Mucosa of rectum (tissue), 2 donors: Measurements from ENCODE around the gene ZNF319.

Experiments
- H3K27ac ChIP-seq, 2 donors: one replicate each; pipeline ENCODE4 v1.7.0; 2013; ENCODE audit warnings: inconsistent platforms in 2 of 2, low read depth in 2 of 2, low read length in 2 of 2
- H3K27me3 ChIP-seq, 2 donors: one replicate each; pipeline ENCODE4 v1.7.0; 2013; ENCODE audit warnings: low read length in 2 of 2; ENCODE audit not compliant: control insufficient read depth in 2 of 2, insufficient read depth in 2 of 2
- H3K36me3 ChIP-seq, 2 donors: one replicate each; pipeline ENCODE4 v1.7.0; 2013; ENCODE audit warnings: low read length in 2 of 2; ENCODE audit not compliant: control insufficient read depth in 2 of 2, insufficient read depth in 2 of 2
- H3K4me1 ChIP-seq, 2 donors: one replicate each; pipeline ENCODE4 v1.7.0; 2013; ENCODE audit warnings: low read length in 2 of 2, mild to moderate bottlenecking in 1 of 2; ENCODE audit not compliant: control insufficient read depth in 2 of 2, insufficient read depth in 2 of 2
- H3K4me3 ChIP-seq, 2 donors: one replicate each; pipeline ENCODE4 v1.7.0; 2013; ENCODE audit warnings: low read length in 2 of 2
- H3K9ac ChIP-seq, 2 donors: one replicate each; pipeline ENCODE4 v1.7.0; 2013; ENCODE audit warnings: low read length in 2 of 2, low read depth in 1 of 2, mild to moderate bottlenecking in 1 of 2
- H3K9me3 ChIP-seq, 2 donors: one replicate each; pipeline ENCODE4 v1.7.0; 2013; ENCODE audit warnings: low read length in 2 of 2; ENCODE audit not compliant: control insufficient read depth in 2 of 2
- donor health status: healthy.
- donor health status: Normal muscosa, but diverticular disease.

The ZNF319 gene

DNA sequence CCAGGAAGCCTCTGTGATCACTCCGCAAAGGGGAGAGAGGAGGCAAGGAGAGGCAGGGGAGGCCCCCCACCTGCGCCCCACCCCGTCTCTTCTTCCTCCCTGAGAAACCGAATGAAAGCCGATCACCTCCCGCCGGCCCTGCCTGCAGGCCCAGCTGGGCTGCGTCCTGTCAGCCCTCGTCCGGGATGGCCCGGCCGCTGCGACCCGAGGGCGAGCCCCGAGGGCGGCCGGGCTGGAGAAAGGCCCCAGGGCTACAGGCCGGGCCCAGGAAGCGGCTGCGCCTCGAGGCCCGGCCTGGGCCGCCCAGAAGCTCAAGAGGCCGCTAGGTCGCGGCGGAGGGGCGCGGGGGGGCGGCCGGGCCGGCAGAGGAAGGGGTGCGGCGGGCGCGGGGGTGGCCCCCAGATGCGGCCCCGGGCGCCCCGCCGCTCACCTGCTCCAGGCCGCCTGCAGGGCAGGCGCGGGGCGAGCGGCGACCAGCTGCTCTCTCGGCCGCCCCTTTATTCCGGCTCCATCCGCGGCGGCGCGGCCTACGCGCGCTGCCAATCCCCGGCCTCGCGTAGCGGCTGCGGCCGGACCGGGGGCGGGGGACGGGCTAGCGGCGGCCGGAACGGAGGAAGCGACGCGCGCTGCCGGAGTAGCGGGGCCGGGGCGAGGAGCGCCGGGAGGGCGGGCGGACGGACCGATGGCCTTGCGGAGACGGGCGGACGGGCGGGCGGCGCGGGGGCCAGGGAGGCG lies at the start of gene ZNF319:
ZNF319 (minus strand) TSS at position 702 of the 735 bp plus-strand sequence. CDS start 2,407 bp downstream, outside the sequence.
- Histone ChIP-seq H3K27me3 (no peaks in the 10 kb centered on the region), H3K9ac (peak within 1 kb of the TSS; percentile 81 to 83), H3K4me3 (peak within 1 kb of the TSS; percentile 80 to 89), H3K4me1 (peaks cover 10 to 16% of the 10 kb centered on the region in 2 donors), H3K9me3 (no peaks in the 10 kb centered on the region), H3K27ac (peak within 1 kb of the TSS; percentile 67 to 92), H3K36me3 (peaks cover 15 to 23% of the 10 kb centered on the region in 2 donors)

DNA sequence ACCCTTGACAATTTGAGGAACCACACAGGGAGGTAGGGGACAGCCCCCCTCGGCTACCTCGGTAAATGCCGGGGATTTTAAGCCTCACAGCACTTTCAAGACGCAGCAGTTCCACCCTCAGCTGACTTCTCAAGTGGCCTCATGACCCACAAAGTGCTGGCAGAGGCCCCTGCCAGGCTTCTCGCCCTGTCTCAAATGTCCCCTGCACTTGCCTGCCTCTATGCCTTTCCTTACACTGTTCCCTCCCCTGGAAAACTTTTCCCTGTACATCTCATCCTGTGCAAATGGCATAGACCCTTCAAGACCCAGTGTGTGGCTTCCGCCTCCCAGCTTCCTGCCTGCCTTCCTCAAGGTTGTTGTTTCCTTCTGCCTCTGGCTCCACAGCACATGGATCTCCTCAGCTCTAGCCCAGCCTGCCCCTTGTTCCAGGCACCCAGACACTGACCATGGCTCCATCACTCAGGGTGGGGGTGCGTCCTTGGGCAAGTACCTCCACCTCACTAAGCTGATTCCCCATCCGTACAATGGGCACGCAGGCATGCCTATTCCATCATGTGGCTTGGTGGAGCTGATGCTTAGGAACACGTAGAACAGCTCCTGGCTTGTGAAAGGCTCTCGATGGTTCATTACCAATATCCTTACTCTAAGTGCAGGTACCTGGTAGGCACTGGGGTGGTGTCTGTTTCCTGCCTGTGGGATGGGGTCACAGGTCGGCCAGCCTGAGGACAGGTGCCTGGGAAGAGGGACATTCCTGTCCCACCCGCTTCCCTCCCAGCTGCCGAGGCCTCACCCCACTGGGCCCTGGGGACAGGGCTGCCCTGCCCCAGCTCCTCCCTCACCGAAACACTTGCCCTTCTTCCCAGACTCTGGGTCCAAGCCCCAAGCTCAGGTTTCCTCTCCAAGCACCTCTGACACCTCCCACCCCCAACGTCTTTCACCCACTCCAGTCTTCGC lies 49.0 kb upstream of the ZNF319 start:
- no peak overlapping the region for H3K27ac ChIP-seq

DNA sequence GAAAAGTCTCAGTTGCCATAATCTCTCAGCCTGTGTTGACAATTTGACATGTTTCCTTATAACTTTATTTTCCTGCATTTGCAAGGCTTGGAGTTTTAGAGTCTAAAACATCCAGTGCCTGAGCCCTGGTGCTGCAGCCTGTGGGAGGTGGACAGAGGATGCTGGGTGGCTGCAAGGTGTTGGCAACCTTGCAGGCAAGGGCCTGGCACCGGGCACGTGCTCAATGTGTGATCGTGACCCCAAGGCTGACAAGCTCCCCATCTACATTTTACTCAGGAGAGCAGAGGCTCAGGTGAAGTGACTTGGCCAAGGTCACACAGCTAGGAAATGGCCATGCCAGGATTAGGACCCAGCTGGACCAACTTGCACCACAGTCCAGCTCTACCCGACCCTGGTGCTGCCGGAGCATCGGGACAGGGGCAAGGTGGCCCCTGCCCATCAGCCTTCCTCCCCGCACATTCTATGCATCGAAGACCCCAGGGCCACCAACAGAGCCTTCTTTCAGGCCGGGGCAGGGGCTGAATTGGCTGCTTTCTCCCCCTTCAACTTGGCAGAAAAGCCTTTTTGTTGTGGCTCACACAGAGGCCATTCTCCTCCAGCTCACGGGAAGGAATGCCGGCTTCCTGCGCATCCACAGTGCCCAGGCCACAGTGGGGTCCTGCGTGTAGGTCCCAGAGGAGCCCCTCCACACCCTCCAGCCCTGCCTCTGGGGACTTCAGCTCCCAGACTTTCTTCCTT lies 48.2 kb upstream of the ZNF319 start:
- Histone ChIP-seq H3K36me3 (peaks cover 7% of the 10 kb centered on the region in 2 donors), H3K4me3 (no peak overlapping the region), H3K9me3 (no peaks in the 10 kb centered on the region), H3K27me3 (no peaks in the 10 kb centered on the region), H3K4me1 (peaks cover 10 to 11% of the 10 kb centered on the region in 2 donors), H3K27ac (no peak overlapping the region), H3K9ac (no peak overlapping the region)

More for the DNA sequence above, 49.0 kb upstream of the ZNF319 start:
- H3K4me1 ChIP-seq: peaks cover 10 to 11% of the 10 kb centered on the region in 2 donors
- H3K27me3 ChIP-seq: no peaks in the 10 kb centered on the region
- H3K36me3 ChIP-seq: peaks cover 1 to 2% of the 10 kb centered on the region in 2 donors
- H3K9ac ChIP-seq: no peak overlapping the region
- no peak overlapping the region for H3K4me3 ChIP-seq
- H3K9me3 ChIP-seq: no peaks in the 10 kb centered on the region

DNA sequence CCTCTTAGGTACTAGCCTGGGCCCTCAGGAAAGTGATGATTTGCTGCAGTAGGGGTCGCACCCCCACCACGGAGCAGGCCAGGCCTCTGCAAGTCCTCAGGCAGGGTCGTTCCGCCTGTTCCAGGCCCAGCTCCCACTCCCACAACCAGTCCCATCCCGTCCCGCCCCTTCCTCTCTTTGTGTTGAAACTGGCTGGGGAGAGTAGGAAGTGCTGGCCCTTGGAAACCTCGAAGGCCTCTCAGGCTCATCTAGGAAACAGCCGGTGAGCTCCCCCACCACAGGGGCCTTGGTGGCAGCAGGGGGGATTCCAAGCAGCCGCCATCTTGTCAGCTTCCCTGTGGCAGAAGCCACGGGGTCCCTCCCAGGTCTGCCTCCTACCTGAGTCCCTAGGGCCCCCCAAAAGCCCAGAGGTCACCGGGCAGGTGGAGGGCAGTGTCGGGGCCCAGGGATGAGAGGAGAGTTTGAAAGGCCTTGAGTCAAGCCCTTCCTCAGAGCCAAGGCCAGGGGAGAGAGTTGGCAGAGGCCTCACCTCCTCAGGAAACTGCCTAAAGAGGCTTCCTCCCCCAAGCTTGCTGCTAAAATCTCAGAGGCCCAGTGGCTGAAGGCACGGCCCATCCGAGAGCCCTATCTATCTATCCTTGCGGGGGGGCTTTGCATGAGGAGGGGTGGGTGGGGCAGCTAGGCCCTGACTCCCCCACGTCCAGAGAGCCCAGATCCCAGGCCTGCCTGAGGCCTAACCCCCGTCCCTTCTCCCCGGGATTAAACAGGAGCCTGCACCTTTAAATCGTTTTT lies 47.3 kb upstream of the ZNF319 start:
- H3K27me3 ChIP-seq: no peaks in the 10 kb centered on the region
- no peak overlapping the region for H3K4me3 ChIP-seq
- H3K36me3 ChIP-seq: peaks cover 10 to 15% of the 10 kb centered on the region in 2 donors
- no peak overlapping the region for H3K27ac ChIP-seq
- peak overlapping the region in 1 of 2 donors; percentile 23 for H3K9ac ChIP-seq
- no peaks in the 10 kb centered on the region for H3K9me3 ChIP-seq
- peaks cover 10 to 11% of the 10 kb centered on the region in 2 donors for H3K4me1 ChIP-seq

DNA sequence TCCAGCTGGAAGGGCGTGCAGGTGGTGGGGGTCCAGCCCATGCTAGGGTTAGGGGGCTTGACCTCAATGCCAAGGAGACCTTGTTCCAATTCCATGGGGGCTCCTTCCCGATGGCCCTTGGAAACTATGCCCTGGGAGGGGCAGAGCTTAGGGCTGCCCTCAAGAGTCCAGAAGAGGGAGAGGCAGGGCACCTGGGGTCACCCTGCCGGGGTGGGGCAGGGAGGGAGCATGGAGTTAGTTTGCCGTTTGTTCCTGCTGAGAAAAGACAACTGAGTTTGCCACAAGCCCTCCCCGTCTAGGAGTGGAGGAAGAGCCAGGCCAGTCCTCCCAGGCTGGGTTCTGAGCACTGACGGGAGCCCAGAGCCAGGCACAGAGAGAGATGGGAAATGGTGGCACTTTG lies 46.5 kb upstream of the ZNF319 start:
- peak overlapping the region in 1 of 2 donors; percentile 32 for H3K27ac ChIP-seq
- no peaks in the 10 kb centered on the region for H3K27me3 ChIP-seq
- no peak overlapping the region for H3K4me3 ChIP-seq
- peak overlapping the region in 1 of 2 donors; percentile 23 for H3K9ac ChIP-seq
- peaks cover 16 to 23% of the 10 kb centered on the region in 2 donors for H3K36me3 ChIP-seq
- peaks cover 10 to 11% of the 10 kb centered on the region in 2 donors for H3K4me1 ChIP-seq
- no peaks in the 10 kb centered on the region for H3K9me3 ChIP-seq

DNA sequence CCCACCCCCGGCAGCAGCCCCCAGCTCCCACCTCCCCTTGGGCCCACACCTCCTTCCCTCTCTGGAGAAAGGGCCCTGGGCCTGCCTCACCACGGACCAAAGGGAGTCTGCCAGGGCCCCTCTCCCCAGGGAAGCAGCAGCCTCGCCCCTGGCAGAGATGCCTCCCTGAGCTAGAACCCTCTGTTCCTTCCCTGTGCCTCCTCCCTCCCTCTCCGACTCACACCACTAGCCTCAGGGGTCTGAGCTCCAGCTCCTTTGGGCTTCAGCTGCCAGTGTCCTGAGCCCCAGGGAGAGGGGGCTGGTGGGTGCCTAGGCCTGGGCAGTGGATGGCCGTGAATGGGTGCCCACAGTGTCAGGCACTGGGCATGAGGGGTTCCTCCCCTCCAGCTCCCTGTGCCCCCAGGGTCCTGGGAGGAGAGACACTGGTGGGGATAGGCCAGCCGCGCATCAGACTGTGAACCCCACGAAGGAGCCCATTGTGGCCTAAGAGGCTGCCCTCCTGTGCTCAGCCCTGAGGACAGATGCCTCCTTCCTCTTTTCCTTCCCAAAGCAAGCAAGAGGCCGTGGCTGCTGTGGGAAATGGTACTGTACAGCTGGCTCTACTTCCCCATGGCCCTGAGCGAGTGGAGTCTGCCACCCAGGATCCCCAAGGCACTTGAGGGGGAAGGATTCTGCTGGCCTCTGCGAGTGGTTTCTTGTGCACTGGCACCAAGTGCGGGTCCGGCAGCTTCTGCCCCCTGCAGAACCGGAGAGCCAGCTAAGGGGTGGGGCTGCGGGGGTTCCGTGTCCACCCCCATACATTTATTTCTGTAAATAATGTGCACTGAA lies 45.8 kb upstream of the ZNF319 start:
- Histone ChIP-seq H3K9me3 (no peaks in the 10 kb centered on the region), H3K4me3 (no peak overlapping the region), H3K9ac (no peak overlapping the region), H3K27ac (peak overlapping the region in 1 of 2 donors; percentile 32), H3K27me3 (no peaks in the 10 kb centered on the region), H3K4me1 (peaks cover 10 to 11% of the 10 kb centered on the region in 2 donors), H3K36me3 (peaks cover 18 to 25% of the 10 kb centered on the region in 2 donors)

DNA sequence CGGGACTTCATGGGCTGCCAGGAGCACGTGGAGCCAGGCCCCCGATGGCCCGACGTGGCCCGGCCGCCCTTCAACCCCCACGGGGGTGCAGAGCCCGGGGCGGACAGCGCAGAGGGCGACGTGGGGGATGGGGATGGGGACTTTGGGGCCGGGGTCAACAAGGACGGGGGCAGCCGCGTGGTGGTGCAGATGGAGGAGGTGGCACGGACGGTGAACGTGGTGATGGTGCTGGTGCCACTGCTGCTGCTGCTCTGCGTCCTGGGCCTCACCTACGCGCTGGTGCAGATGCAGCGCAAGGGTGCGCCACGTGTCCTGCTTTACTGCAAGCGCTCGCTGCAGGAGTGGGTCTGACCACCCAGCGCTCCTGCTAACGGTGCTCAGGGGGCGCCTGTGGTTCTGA lies 44.6 kb upstream of the ZNF319 start:
- H3K9ac ChIP-seq: no peak overlapping the region

DNA sequence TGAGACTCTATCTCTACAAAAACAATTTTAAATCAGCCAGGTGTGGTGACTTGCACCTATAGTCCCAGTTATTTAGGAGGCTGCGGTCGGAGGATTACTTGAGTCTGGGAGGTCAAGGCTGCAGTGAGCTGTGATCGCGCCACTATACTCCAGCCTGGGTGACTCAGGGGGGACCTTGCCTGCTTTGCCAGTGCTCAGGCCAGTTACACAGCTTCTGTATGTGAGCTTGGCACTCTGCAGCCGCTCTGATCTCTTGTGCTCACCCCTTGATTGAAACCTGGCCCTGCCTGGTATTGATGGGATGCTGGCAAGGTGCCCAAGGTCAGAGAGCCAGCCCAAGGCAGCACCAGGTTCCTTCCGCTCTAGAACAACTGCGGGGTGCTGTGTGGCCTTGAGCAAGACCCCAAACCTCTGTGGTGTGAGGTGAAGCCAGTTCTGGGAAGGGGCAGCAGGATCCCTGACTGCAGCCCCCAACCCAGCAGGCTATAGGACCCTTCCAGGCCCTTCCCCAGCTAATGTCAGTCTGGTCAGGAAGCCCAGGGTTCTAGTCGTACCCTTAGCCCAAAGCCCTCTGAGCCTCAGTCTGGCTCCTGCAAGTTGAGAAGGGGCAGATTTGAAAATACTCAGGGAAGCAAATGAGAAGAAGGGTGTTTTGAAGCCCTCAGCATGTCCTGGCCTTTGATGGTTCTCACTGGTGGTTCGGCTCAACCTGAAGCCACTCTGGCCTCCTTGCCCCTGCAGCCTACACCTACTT lies 44.0 kb upstream of the ZNF319 start:
- H3K27ac ChIP-seq: no peak overlapping the region
- H3K36me3 ChIP-seq: peaks cover 31 to 38% of the 10 kb centered on the region in 2 donors

More for the DNA sequence above, 44.6 kb upstream of the ZNF319 start:
- H3K27me3 ChIP-seq: no peaks in the 10 kb centered on the region
- H3K4me1 ChIP-seq: peaks cover 10 to 11% of the 10 kb centered on the region in 2 donors
- no peaks in the 10 kb centered on the region for H3K9me3 ChIP-seq
- H3K4me3 ChIP-seq: no peak overlapping the region
- no peak overlapping the region for H3K27ac ChIP-seq
- H3K36me3 ChIP-seq: peaks cover 30 to 33% of the 10 kb centered on the region in 2 donors

More for the DNA sequence above, 44.0 kb upstream of the ZNF319 start:
- Histone ChIP-seq H3K4me3 (no peak overlapping the region), H3K4me1 (peaks cover 10 to 11% of the 10 kb centered on the region in 2 donors), H3K9me3 (no peaks in the 10 kb centered on the region), H3K9ac (no peak overlapping the region), H3K27me3 (no peaks in the 10 kb centered on the region)
